Astrocyte (in vitro differentiated cells and primary cell): Measurements from ENCODE around the gene DMRTB1. TPM values are rescaled to one million over a fixed set of nuclear protein-coding genes. Genes with fewer than 3 reads are reported as not detected.
"Not testable (repeated sequence)": the region's sequence is repeated elsewhere in the genome, so short reads cannot be mapped to it uniquely, and the experiment has no call there.

ENCODE experiments used
- DNase-seq: peaks from one replicate; pipeline ENCODE4 v3.0.0-alpha.2; 2010; ENCODE audit warnings: low read depth
- FAIRE-seq: peaks from 2 replicates; lab custom pipeline; 2011; peaks lifted over from hg19 to GRCh38; lab: Jason Lieb, UNC
- H2AFZ ChIP-seq: 2 replicates; pipeline ENCODE4 v1.6.0; 2012; ENCODE audit warnings: low read depth, low read length, inconsistent platforms
- H3K27ac ChIP-seq: 2 replicates; pipeline ENCODE4 v1.5.1; 2011; ENCODE audit warnings: low read depth, low read length, inconsistent platforms
- H3K27me3 ChIP-seq: 2 replicates; pipeline ENCODE4 v1.6.0; 2011; ENCODE audit warnings: low read length, inconsistent platforms; ENCODE audit not compliant: insufficient read depth
- H3K36me3 ChIP-seq: 2 replicates; pipeline ENCODE4 v1.5.1; 2011; ENCODE audit warnings: low read length, inconsistent platforms; ENCODE audit not compliant: insufficient read depth
- H3K4me1 ChIP-seq: 2 replicates; pipeline ENCODE4 v1.5.1; 2011; ENCODE audit warnings: low read length, inconsistent platforms; ENCODE audit not compliant: insufficient read depth
- H3K4me2 ChIP-seq: 2 replicates; pipeline ENCODE4 v1.6.0; 2012; ENCODE audit warnings: low read length, inconsistent platforms
- H3K4me3 ChIP-seq: 2 replicates; pipeline ENCODE4 v1.5.1; 2011; ENCODE audit warnings: low read depth, mild to moderate bottlenecking, low read length, inconsistent platforms; ENCODE audit not compliant: insufficient read depth
- H3K79me2 ChIP-seq: 2 replicates; pipeline ENCODE4 v1.6.0; 2012; ENCODE audit warnings: mild to moderate bottlenecking, low read length, inconsistent platforms; ENCODE audit not compliant: insufficient read depth
- H3K9ac ChIP-seq: 2 replicates; pipeline ENCODE4 v1.6.0; 2012; ENCODE audit warnings: mild to moderate bottlenecking, low read length, inconsistent platforms
- H3K9me3 ChIP-seq: 2 replicates; pipeline ENCODE4 v1.5.1; 2012; ENCODE audit warnings: low read depth, mild to moderate bottlenecking, low read length, inconsistent platforms; ENCODE audit not compliant: insufficient read depth
- H4K20me1 ChIP-seq: 2 replicates; pipeline ENCODE4 v1.6.0; 2012; ENCODE audit warnings: low read length, inconsistent platforms; ENCODE audit not compliant: insufficient read depth
- H3K27ac Mint-ChIP-seq: one replicate; pipeline ENCODE4 v1.8.0; 2021; ENCODE audit warnings: mild to moderate bottlenecking, mixed read lengths; ENCODE audit not compliant: unreplicated experiment
- H3K27me3 Mint-ChIP-seq: one replicate; pipeline ENCODE4 v1.8.0; 2021; ENCODE audit warnings: low read depth, mixed read lengths; ENCODE audit not compliant: unreplicated experiment
- H3K36me3 Mint-ChIP-seq: one replicate; pipeline ENCODE4 v1.8.0; 2021; ENCODE audit warnings: low read depth, mixed read lengths; ENCODE audit not compliant: unreplicated experiment
- H3K4me1 Mint-ChIP-seq: one replicate; pipeline ENCODE4 v1.8.0; 2021; ENCODE audit warnings: low read depth, mixed read lengths; ENCODE audit not compliant: unreplicated experiment
- H3K4me3 Mint-ChIP-seq: one replicate; pipeline ENCODE4 v1.8.0; 2021; ENCODE audit warnings: mild to moderate bottlenecking, moderate library complexity, mixed read lengths; ENCODE audit not compliant: unreplicated experiment
- H3K9me3 Mint-ChIP-seq: one replicate; pipeline ENCODE4 v1.8.0; 2021; ENCODE audit warnings: mild to moderate bottlenecking, mixed read lengths; ENCODE audit not compliant: unreplicated experiment
- EZH2 ChIP-seq: IDR thresholded peaks from 2 replicates; pipeline ENCODE4 v1.6.1; 2012; ENCODE audit warnings: mild to moderate bottlenecking, low read length, inconsistent platforms; ENCODE audit not compliant: insufficient read depth
- total RNA-seq: library from RNA; stranded (reverse); gene quantifications from 2 replicates; pipeline ENCODE4 v1.2.1, GENCODE V29; 2021
- TF ChIP-seq, protein P1 (sequence below): IDR thresholded peaks from 2 replicates; pipeline ENCODE4 v1.5.1; 2011; ENCODE audit warnings: low read depth, mild to moderate bottlenecking, inconsistent platforms, low read length, moderate library complexity; ENCODE audit not compliant: insufficient read depth

Gene DMRTB1
- total RNA-seq, 1 donor from 2014 or later: not detected

DNA sequence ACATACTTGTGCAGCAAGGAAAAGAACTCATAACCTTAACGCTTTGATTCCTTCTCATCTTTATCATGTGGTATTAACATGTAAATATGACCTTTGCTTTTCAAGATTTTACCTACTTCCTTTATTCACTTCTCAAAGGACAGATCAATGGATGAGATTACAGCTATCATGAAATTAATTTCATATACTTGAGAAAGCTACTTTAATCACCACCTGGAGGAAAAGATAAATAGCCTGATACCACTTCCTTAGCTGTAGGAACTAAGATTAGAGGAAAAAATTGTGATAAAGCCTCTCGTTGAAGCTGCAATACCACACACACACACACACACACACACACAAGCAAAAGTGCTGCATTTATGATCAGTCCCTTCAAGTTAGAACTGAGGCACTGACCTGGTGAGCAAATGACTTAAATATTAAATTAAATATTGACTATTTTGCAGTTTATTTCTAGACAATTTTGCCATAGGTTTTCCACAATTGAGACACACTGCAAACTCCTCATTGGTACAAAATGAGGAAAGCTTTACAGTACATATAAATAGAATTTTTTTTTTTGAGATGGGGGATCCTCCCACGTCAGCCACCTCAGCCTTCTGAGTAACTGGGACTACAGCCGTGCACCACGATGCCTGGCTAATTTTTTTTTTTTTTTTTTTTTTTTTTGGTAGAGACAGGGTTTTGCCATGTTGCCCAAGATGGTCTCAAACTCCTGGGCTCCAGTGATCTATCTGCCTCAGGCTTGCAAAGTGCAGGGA lies 27.2 kb upstream of the DMRTB1 start:
- DNase-seq (no peak), FAIRE-seq (no peak)
- Histone ChIP-seq H3K27me3 (peaks cover 12% of the 10 kb centered on the region), H2AFZ (no peak overlapping the region), H3K27ac (no peak overlapping the region), H3K9me3 (no peaks in the 10 kb centered on the region), H3K9ac (no peak overlapping the region), H3K79me2 (no peaks in the 10 kb centered on the region), H4K20me1 (no peaks in the 10 kb centered on the region), H3K4me1 (no peaks in the 10 kb centered on the region), H3K36me3 (no peaks in the 10 kb centered on the region), H3K4me2 (no peak overlapping the region), H3K4me3 (no peak overlapping the region)
- no peak for TF ChIP-seq EZH2
- TF ChIP-seq, protein P1, sequence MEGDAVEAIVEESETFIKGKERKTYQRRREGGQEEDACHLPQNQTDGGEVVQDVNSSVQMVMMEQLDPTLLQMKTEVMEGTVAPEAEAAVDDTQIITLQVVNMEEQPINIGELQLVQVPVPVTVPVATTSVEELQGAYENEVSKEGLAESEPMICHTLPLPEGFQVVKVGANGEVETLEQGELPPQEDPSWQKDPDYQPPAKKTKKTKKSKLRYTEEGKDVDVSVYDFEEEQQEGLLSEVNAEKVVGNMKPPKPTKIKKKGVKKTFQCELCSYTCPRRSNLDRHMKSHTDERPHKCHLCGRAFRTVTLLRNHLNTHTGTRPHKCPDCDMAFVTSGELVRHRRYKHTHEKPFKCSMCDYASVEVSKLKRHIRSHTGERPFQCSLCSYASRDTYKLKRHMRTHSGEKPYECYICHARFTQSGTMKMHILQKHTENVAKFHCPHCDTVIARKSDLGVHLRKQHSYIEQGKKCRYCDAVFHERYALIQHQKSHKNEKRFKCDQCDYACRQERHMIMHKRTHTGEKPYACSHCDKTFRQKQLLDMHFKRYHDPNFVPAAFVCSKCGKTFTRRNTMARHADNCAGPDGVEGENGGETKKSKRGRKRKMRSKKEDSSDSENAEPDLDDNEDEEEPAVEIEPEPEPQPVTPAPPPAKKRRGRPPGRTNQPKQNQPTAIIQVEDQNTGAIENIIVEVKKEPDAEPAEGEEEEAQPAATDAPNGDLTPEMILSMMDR: no peak
- H3K9me3 Mint-ChIP-seq: peaks cover 3% of the 10 kb centered on the region
- peaks cover 11% of the 10 kb centered on the region for H3K27me3 Mint-ChIP-seq
- no peak overlapping the region for H3K27ac Mint-ChIP-seq
- H3K36me3 Mint-ChIP-seq: no peaks in the 10 kb centered on the region
- no peak overlapping the region for H3K4me3 Mint-ChIP-seq
- H3K4me1 Mint-ChIP-seq: peaks cover 11% of the 10 kb centered on the region

DNA sequence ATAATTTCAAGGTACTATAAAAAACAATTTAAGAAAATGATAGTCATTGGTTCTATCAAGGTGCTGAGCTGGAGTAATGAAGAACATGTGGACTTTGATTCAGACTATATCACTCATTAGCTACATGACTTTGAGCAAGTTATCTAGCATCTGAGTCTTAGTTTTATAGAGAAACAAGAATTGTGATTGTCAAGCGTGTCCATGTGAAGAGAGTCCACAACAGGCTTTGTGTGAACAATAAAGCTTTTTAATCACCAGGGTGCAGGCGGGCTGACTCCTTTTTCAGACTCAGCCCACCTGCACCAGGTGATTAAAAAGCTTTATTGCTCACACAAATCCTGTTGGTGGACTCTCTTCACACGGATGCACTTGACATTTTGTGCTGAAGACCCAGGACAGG lies 26.6 kb upstream of the DMRTB1 start:
- Mint-ChIP-seq H3K27me3 (peaks cover 5% of the 10 kb centered on the region), H3K9me3 (no peaks in the 10 kb centered on the region), H3K4me3 (no peak overlapping the region), H3K27ac (no peak overlapping the region), H3K36me3 (no peaks in the 10 kb centered on the region), H3K4me1 (peaks cover 11% of the 10 kb centered on the region)
- Histone ChIP-seq H3K4me3 (no peak overlapping the region), H3K27ac (no peak overlapping the region), H3K79me2 (no peaks in the 10 kb centered on the region), H3K9ac (no peak overlapping the region), H3K9me3 (no peaks in the 10 kb centered on the region), H3K36me3 (no peaks in the 10 kb centered on the region), H3K27me3 (peaks cover 12% of the 10 kb centered on the region), H2AFZ (no peak overlapping the region), H3K4me2 (no peak overlapping the region), H4K20me1 (no peaks in the 10 kb centered on the region), H3K4me1 (no peaks in the 10 kb centered on the region)
- FAIRE-seq (no peak), DNase-seq (no peak)
- TF ChIP-seq, protein P1: no peak
- no peak for TF ChIP-seq EZH2

DNA sequence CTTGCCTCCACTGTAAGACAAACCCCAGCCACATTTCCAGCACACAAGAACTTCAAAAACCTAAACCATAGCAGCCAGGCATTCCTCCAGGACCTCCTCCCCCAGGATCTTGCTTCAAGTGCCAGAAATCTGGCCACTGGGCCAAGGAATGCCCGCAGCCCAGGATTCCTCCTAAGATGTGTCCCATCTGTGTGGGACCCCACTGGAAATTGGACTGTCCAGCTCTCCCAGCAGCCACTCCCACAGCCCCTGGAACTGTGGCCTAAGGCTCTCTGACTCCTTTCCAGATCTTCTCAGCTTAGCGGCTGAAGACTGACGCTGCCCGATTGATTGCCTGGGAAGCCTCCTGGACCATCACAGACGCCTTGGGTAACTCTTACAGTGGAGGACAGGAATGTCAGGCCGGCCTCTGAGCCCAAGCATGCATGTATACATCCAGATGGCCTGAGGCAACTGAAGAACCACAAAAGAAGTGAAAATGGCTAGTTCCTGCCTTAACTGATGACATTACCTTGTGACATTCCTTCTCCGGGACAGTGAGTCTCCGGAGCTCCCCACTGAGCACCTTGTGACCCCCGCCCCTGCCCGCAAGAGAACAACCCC lies 24.7 kb upstream of the DMRTB1 start:
- not testable (repeated sequence) for H3K27ac ChIP-seq, H3K4me3 Mint-ChIP-seq, H3K79me2 ChIP-seq, H3K4me2 ChIP-seq, H2AFZ ChIP-seq, H3K36me3 ChIP-seq, H3K36me3 Mint-ChIP-seq, DNase-seq, H3K4me1 ChIP-seq, H3K9me3 ChIP-seq, H3K27me3 Mint-ChIP-seq, H4K20me1 ChIP-seq, FAIRE-seq, H3K4me3 ChIP-seq, H3K9me3 Mint-ChIP-seq, H3K9ac ChIP-seq
- peak overlapping the region; percentile 70 for H3K27ac Mint-ChIP-seq
- H3K27me3 ChIP-seq: peaks cover 12% of the 10 kb centered on the region
- peaks cover 11% of the 10 kb centered on the region for H3K4me1 Mint-ChIP-seq
